ENCODE measurements around the gene TFEB.

The TFEB gene

DNA sequence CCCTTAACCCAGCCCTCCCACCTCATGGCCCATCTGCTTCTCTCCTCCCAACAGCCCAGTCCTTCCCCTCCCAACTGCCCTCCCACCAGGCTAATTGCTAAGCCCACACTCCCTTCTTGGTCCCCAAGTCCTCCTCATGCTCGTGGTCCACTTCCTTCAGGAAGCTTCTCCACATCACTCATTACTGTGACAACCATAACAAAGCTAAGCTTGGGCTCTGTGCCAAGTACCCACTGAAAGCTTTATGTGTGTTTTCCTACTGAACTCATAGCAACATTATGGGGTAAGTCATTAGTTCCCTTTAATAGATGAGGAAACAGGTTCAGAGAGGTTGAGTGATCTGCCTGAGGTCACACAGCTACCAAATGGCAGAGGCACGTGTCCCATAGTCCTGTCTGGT is 28.1 kb upstream of the TFEB start:
- no peak for DNase-seq

DNA sequence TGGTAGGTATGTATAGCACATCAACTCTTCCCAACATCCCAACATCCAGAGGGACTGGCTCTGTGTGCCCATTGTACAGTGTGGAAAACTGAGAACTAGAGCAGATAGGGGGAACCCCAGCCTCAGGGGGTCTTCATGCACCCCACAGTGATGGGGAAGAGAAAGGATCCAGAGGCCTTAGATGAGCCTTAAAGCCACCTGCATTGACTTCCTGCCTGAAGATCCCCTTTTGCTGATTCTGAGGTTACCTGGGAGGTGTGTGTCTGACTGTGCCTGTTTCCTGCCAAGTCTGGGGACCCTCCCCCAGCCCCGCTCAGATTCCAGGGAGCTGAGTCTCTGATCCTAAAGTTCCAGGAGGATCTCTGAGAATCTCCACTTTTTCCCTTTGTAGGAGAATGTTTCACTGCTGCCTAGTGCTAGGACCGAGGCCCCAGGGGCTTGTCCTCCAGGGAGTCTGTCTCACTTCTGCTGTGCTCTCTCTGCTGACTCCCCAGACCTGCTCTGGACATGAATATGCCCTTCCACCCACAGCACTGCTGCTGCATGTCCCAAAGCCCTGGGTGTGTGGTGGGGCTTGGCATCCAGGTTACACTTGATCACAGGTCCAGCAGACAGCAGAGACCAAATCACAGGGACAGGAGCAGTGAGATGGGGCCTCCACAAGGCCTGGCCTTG is 24.6 kb upstream of the TFEB start:
- no peak for DNase-seq

DNA sequence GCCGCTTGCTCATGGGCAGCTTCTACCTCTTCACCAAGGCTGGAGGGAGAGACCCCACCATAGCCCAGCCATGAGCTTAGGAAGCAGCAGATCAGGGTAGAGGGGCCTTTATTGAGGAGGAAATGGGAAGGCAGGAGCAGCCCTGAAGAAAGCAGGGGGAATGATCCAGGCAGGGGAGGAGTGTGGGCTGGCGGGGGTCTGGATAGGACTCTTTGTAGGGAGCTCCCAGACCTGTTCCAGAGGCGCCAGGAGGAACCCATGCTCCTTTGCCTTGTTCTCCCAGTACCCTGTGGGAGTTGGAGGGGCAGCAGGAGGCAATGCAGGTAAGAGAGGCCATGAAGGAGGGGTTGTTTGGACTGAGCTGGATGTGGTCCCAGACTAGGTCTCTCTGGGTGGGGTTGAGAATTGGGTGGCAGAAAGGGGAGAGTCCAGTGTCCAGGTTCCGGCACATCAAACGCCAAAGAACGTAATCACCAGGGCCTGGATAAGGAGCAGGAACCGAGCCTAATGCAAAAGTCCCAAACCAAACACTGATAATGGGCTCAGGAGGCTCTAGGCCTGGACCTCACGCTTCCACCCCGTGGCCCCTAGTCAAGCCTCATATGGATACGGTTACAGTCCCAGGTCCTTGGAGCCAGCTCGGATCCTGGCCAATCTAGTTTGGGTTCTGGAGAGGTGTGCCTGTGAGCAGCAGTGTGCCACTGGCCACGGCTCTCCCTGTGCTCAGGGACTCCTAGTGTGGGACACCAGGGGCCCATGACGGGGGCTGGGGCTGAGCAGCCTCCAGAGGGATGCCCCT is 23.9 kb upstream of the TFEB start:
- no peak for DNase-seq

DNA sequence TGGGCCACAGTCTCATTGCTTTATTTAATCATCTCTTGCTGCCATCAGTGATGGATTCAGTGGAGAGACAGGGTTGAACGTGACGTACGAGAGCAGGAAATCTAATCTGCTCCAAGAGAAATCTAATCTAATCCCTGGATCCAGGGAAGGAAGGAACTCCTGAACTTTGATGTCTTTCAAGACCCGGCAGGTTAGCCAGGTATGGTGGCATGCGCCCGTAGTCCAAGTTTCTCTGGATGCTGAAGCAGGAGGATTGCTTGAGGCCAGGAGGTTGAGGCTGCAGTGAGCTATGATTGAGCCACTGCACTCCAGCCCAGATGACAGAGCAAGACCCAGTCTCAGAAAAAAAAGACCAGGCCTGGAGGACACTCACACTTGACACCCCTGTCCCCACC is 23.2 kb upstream of the TFEB start:
- no peak for DNase-seq

DNA sequence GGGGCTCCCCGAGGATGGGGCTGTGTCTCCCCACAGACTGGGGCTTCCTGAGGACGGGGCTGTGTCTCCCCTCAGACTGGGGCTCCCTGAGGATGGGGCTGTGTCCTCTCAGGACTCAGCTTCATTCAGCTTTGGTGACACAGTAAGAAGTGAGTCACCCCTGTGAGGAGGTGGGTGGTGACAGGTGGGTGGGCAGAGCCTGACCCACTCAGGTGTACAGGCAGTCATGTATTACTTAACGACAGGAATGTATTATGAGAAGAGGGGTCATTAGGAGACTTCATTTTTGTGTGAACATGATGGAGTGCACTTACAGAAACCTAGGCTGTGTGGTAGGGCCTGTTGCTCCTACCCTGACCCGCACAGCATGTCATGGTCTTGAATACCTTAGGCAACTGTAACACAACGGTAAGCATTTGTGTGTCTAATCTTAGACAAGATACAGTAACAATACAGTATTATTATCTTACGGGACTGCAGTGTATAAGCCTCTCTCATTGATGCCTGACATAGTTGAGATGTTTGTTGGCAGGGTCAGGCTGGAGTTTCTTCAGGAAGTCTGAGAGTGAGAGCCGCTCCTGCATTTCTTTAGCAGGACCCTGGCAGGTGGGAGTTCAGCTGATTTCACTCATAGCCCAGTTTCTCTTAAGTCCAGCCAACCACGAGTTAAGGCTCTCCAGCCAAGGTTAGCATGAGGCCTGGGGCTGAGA is 22.7 kb upstream of the TFEB start:
- no peak for DNase-seq

DNA sequence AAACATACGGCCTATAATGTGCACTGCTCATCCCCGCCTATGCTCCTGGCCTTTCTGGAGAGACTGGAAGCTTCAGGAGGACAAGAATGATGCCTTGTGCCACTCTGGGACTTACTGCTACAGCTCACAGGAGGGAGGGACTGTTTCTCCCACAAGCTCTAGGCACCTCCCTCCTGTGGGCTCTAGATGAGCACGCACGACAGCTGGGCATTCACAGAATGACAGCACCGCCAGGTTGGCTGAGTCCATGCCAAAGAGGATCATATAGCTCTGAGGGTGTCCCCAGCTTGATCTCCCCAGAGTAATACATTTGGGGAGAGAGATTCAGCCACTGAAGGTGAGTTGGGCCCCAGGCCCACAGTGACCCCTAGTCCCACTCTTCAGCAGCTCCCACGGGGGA is 21.9 kb upstream of the TFEB start:
- no peak for DNase-seq

DNA sequence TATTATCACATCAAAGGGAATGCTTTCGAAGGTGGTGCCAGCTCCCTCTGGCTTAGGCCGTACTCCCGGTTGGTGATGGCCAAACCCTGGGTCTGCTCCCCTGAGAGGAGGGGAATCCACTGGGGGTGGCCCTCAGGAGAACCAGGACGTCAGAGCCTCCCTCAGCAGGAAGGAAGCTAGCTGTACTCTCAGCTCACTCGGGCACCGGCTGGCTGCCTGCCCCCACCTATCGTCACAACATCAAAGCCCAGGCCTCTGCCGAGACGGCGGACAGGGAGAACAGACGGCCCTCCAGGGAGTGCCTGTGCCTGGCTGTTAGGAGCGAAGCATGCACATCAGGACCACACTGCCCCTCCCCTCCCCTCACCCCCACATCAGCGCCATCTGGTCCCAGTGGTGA is 20.9 kb upstream of the TFEB start:
- DNase-seq, result no peak

DNA sequence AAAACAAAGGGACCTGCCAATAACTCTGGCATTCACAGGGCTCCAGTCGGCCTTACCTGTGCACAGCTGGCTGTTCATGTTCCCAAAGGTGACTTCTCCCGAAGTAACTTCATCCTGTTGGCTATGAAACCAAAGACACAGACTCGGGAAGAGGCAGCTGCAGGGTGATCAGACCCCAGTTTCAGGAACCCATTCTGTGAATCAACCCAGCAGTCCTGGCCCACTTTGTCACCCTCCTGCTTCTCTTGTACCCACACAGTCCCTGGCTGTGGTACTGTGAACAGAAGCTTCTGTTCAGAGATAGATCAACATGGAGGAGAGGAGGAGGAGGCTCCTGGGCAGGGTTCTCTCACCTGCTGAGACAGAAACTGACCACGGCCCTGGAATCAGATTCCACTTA is 20.5 kb upstream of the TFEB start:
- DNase-seq, result no peak

DNA sequence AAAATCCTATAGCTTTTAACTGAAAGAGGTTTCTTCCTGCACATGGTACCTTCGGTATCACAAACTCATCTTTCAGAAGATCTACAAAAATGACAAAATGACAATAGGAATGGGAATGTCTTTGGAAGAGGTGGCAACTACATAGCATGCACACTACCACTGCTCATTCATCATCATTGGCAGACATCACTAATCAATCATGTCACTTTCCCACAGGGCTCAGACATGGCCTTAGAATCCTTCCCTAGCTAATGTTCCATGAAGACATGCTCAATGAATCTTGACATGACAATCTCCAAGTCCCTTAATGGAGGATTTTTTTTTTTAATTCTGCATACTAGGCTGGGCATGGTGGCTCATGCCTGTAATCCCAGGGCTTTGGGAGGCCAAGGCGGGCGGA is 15.0 kb upstream of the TFEB start:
- no peak for DNase-seq

DNA sequence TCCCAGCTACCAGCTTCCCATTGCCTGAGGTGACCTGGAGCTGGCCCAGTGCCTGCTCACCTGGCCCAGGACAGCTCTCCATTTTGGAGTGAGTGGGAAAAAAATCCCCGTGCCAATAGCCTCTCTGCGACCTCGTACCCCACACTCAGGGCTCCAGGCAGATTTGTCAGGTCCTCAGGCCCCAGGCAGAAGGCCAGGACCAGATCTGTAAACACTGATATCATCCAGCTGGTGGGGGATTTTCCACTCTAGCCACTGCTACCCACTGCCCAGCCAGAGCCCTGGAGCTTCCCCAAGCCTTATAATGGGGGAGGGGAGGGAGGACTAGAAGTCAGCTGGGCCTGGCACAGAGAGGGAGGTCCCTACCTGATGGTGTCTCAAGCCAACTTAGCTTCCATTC is 13.1 kb upstream of the TFEB start:
- DNase-seq, result no peak

DNA sequence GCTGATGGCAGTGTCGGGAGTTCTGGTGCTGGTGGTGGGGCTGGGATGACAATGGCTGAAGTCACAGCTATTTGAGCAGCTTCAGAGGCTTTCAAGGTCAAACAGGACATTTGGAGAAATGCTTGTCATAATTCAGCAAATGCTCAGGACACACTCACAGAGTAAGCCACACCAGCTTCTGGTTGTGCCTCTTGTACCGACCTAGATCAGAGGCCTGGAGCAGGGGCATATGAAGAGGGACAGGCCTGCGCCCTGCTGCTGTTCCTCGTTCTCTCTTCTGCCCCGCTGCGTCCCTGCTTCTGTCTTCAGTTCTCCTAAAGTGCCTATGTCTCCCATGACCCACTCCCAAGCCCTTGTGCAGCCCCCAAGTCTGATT is 12.7 kb upstream of the TFEB start:
- no peak for DNase-seq

DNA sequence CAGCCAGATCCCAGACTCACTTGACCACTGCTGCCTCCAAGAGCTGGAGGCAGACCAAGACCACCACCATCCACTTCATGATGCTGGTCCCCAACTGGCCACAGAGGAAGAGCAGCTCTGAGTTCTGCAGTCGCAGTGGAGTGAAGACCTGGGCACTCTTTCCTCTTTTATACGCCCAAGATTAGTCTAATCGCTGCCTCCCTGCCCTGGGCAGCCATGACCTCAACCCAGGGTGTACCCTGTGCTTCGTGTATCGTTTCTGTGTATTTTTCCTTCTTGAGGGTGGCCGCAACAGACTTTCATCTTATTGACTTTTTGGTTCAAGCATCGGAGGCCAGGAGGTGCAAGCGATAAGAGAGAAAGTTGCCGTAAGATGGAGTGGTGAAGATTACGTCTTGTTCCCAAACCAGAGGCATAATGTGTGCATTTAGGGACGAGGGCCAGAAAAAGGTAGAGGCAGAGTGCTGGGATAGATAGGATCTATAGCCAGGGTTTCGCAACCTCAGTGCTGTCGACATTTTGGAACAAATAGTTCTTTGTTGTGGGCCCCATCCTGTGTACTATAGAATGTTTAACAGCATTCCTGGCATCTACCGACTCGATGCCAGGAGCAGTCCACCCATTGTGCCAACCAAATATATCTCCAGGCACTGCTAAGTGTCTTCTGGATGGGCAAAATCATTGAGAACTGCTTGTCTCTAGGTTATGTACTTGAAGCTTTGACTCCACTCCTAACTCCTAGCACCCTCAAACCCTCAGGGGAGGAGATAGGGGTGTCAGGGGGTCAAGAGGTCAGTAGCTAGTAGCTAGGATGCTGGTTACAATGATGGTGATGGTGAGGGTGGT is 12.1 kb upstream of the TFEB start, which contains the start of gene PGC:
Gene PGC (minus strand): TSS at position 142 of the 846 bp plus-strand sequence. CDS start 63 bp downstream, at position 79.
- no peak for DNase-seq

DNA sequence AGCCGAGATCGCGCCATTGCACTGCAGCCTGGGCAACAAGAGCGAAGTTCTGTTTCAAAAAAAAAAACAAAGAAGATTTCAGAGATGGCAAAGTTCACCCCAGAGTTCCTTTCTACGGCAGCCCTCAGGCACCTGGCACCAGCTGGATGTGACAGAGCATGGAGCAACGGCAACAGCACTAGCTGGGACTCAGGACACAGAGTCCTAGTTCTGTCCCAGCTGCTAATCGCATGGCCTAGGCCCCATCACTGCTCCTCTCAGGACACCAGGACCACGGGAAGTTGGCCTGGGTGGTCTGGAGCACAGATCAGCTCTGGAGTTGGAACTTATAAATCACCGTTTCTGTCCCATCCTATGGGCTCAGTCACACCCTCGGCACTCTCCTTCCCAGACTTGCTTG is 10.7 kb upstream of the TFEB start:
- no peak for DNase-seq

DNA sequence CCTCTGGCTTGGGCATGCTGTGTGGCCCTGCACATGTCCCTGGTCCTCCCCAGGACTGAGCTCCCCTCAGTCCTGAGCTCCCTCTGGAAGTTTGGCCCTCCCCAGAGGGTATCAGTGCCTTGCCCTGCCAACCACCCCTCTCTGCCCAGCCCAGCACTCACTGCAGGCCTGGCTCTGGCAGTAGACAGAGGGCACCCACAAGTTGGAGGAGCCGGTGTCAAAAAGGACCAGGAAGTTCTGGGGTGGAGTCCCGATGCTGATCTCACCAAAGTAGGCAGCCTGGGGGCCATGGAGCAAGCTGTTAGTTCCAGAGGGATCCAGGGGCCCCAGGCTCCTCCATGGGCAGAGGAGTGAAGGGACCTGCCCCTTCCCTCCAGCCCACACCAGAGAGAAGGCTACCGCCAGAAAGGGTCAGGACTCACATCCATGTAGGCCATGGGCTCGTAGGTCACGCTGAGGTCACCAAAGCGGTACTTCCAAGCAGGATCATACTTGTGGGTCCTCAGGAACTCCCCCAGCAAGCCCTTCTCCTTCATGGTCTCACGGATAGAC is 8.9 kb upstream of the TFEB start:
- DNase-seq, result no peak

DNA sequence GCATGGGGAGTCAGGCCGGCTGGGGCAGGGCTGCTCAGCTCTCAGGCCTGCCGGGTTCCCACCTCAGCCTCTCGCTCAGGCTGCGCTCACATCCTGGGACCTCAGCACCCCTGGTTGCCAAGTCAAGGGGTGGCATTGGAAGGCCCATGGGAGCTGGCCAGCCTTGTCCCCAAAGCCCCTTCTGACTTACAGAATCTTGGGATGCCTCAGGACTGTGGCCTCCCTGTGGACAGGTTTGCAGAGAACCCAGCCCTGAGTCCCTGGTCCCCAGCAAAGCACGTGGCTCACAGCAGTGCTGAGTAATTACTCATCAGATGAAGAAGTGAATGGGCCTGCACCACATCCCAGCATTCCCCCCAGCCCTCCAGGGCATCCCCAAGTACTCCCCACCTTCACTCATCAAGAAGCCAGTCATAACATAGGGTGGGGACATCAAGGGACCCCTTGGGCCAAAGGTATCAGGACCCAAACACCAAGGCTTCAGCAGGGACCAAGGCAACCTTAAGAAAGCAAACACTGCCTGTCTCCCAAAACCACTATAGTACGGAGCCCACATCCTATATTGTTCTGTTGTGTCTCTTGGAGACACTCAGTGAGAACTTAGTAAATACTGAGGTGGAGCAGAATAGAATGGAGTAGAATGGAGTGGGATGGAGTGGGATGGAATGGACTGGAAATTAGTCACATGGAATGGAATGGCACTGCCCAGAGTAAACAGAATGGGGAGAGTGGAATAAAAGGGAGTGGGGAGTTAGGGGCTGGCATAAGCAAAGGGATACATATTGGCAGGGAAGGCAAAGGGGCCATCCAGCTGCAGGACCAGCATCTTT is 8.2 kb upstream of the TFEB start:
- DNase-seq, result no peak

DNA sequence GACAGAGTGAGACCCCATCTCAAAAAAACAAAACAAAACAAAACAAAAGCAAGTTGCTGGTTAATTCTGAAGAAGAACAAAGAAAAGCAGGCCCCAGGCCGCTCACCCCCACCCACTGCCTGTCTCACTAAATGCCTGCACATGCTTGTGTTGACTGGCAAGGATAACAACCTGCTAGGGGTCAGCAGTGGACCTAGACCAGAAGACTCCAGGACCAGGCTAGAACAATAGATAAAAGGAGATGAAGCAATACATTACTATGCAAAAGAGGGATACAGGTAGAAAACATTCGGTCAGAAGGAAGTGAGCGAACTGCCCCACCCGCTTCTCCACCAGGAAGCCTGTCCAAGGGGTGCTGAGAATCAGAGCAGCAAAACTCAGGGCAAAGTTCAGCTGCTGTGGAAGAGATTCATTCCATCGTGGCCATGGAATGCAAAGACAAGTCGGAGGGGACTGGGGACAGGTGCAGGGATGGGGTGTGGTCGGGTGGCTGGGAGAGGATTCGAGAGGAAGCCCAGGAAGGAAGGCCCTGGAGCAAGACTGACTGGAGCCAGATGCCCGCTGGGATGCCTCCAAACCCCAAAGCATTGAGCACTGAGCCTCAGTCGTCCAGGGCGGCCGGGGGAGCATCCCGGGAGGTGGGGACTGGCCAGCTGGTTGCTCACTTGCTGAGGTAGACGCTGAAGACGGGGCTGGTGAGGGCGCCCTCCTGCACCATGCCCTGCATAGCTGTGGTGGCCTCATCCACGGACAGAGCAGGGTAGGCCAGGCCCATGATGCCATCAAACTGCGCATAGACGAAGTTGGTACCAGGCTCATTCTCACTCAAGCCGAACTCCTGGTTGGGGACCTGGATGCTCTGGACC is 6.5 kb upstream of the TFEB start:
- no peak for DNase-seq

DNA sequence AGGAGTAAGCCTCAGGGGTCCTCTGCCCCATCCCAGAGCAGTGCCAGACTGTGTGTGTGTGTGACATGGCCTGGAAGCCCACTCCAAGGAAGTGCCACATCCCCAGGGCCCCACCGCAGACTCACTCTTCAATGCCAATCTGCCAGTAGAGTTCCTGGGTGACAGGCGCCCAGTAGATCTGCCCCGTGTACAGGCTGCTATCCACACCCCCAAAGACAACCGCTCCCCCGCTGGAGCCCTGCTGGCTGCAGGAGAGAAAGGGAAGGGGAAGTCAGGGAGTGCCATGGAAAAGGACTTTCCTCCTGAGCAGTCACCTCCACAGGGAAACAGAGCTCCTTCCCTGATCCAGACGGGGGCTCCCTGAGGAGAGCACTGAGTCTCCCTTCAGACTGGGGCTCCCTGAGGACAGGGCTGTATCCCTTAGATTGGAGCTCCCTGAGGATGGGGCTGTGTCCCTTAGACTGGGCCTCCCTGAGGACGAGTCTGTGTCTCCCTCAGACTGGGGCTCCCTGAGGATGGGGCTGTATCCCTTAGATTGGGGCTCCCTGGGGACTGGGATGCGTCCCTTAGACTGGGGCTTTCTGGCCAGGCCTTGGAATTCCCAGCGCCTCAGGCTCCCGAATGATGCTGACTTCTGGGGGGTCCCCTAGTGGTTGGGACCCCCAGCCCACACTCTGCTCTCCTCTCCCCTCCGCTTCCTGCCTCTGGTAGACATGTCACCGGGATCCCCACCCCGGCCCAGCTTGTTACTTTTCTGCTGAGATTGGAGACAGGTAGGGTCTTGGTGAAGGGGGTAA is 5.2 kb upstream of the TFEB start:
- DNase-seq, result no peak

DNA sequence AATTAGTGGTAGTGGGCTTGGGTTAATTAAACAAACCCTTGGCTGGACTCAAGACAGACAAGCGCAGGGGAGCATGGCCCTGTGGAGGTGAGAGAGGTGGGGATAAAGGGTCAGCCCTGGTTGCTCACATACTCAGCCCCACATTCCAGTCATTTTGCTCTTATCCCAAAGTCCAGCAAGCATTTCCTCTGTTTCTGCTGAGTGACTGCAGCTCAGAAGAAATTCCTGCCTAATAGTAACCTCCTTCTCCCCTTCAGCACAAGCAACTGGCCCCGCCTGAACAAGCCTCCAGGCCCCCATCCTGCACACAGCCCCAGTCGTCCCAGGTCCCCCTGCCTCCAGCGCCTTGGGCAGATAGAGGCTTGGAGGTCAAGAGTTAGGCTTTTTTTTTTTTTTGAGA is 3.6 kb upstream of the TFEB start:
- DNase-seq, result no peak

DNA sequence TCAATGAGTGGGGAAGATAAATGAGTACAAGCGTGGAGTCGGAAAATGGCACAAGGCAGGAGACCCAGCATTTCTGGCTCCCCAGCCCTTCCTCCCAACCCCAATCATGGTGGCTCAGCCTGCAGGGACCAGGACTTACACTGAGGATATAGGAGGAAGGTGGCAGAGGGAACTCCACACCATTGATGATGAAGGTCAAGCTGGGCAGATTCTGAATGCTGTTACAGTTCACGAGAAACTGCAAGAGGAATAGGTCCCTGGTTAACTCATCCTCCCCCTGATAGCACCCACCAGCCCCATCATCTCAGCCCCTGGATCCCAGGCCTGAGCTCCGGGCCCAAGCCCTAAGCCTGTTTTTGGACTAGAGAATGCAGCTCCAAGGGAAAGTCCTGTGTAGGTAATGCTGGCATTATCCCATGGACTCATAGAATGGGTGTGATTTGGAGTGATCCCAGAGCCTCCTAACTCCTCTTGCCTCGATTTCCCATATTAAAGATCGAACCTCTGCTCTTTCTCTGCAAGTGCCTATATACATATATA is 2.3 kb upstream of the TFEB start:
- no peak for DNase-seq
